ENCODE data around the gene MON1B. TPM values are rescaled to one million over a fixed set of nuclear protein-coding genes. Genes with fewer than 3 reads are reported as not detected.

MON1B gene
- total RNA-seq, 2 experiments from 2014 or later, result 58.0 to 63.4 TPM

GRCh38 chr16:77246150-77246549, 55.2 kb downstream of the MON1B start:
- Mint-ChIP-seq H3K4me1 (no peaks in the 10 kb centered on the region), H3K27me3 (no peaks in the 10 kb centered on the region), H3K4me3 (no peak overlapping the region), H3K36me3 (ENCODE audit: low read depth) (no peaks in the 10 kb centered on the region), H3K9me3 (ENCODE audit: low read depth) (no peaks in the 10 kb centered on the region), H3K27ac (no peak overlapping the region)
- ATAC-seq (no peak), DNase-seq (no peak)
- CTCF ChIA-PET, result interaction anchor here (0.8 to 2.3 kb wide), 2 partner anchors 9 to 232 kb away, joined by 3 to 10 read pairs; no protein-coding TSS in a partner anchor
- intact Hi-C loops (cut with DNase I, micrococcal nuclease), result no loop called here
- POLR2A ChIA-PET, result interaction anchor here (0.6 kb wide), 1 partner anchor 42 kb away, joined by 3 read pairs; no protein-coding TSS in a partner anchor

GRCh38 chr16:77250400-77250799, 59.4 kb downstream of the MON1B start:
- ATAC-seq (no peak), DNase-seq (no peak)
- no peak overlapping the region for H3K4me3 Mint-ChIP-seq
- H3K27ac Mint-ChIP-seq, result no peak overlapping the region
- CTCF ChIA-PET, result interaction anchor here (1.1 kb wide), 1 partner anchor 14 kb away, joined by 5 read pairs; no protein-coding TSS in a partner anchor
- H3K4me1 Mint-ChIP-seq, result no peaks in the 10 kb centered on the region
- intact Hi-C loops (cut with DNase I, micrococcal nuclease), result no loop called here
- POLR2A ChIA-PET, result no interaction called here
- H3K36me3 Mint-ChIP-seq (ENCODE audit: low read depth), result no peaks in the 10 kb centered on the region
- H3K27me3 Mint-ChIP-seq, result peaks cover 8% of the 10 kb centered on the region
- no peaks in the 10 kb centered on the region for H3K9me3 Mint-ChIP-seq (ENCODE audit: low read depth)

Other genes starting within 250 kb of the MON1B start
- gene SYCE1L, start 8.2 kb downstream of the MON1B start, total RNA-seq, result 1 to 10 TPM; 4.3 to 7.1 TPM
- not detected for gene ADAMTS18, start 243.8 kb downstream of the MON1B start, total RNA-seq

Measured in activated CD4-positive, alpha-beta T cell treated with anti-CD3 and anti-CD28 coated beads for 36 hours (primary cell).